Measurements from ENCODE around the gene CASZ1. TPM values are rescaled to one million over a fixed set of nuclear protein-coding genes. Genes with fewer than 3 reads are reported as not detected.

Gene CASZ1
- total and polyA plus RNA-seq, 4 experiments from 2014 or later: 0.13 to 8.8 (median 4.7) TPM

GRCh38 chr1:10767282-10767681 lies 29.2 kb downstream of the CASZ1 start:
- Histone ChIP-seq H3K4me1 (ENCODE audit: insufficient read depth, low read length) (no peaks in the 10 kb centered on the region), H3K27me3 (ENCODE audit: insufficient read depth, low read length) (no peaks in the 10 kb centered on the region), H3K36me3 (ENCODE audit: insufficient read depth, low read length) (no peaks in the 10 kb centered on the region), H3K27ac (ENCODE audit: low read depth, low read length) (no peak overlapping the region), H3K4me3 (ENCODE audit: low read length in 2 of 2) (no peak overlapping the region), H3K9me3 (ENCODE audit: control insufficient read depth in 1 of 2, low read length in 2 of 2) (no peaks in the 10 kb centered on the region)
- Mint-ChIP-seq H3K9me3 (no peaks in the 10 kb centered on the region), H3K4me3 (no peak overlapping the region), H3K27ac (peak overlapping the region in 1 of 7 donors; percentile 25), H3K36me3 (no peaks in the 10 kb centered on the region), H3K4me1 (no peaks in the 10 kb centered on the region), H3K27me3 (peaks cover 2 to 5% of the 10 kb centered on the region in 2 donors)
- intact Hi-C loops (cut with micrococcal nuclease): no loop called here
- POLR2A ChIA-PET (ENCODE audit: partially characterized antibody): no interaction called here
- CTCF ChIA-PET (ENCODE audit: partially characterized antibody): no interaction called here
- no peak for DNase-seq

- H3K4me3 ChIP-seq (ENCODE audit: low read length in 2 of 2): no peak overlapping the region
- no peaks in the 10 kb centered on the region for H3K36me3 ChIP-seq (ENCODE audit: insufficient read depth, low read length)
- Mint-ChIP-seq H3K27ac (peak overlapping the region in 1 of 7 donors; percentile 32), H3K27me3 (peaks cover 0 to 5% of the 10 kb centered on the region in 2 donors), H3K4me3 (no peak overlapping the region), H3K36me3 (no peaks in the 10 kb centered on the region), H3K4me1 (peaks cover 0 to 5% (median 1%) of the 10 kb centered on the region in 4 donors), H3K9me3 (no peaks in the 10 kb centered on the region)
- peaks cover 4% of the 10 kb centered on the region for H3K4me1 ChIP-seq (ENCODE audit: insufficient read depth, low read length)
- no peak for DNase-seq
- no peaks in the 10 kb centered on the region for H3K9me3 ChIP-seq (ENCODE audit: control insufficient read depth in 1 of 2, low read length in 2 of 2)
- intact Hi-C loops (cut with micrococcal nuclease): no loop called here
- ChIA-PET POLR2A (ENCODE audit: partially characterized antibody) (no interaction called here), CTCF (ENCODE audit: partially characterized antibody) (no interaction called here)
- no peak overlapping the region for H3K27ac ChIP-seq (ENCODE audit: low read depth, low read length)
- no peaks in the 10 kb centered on the region for H3K27me3 ChIP-seq (ENCODE audit: insufficient read depth, low read length)
Measured at GRCh38 chr1:10765734-10766478, 30.5 kb downstream of the CASZ1 start.

- Mint-ChIP-seq H3K4me3 (no peak overlapping the region), H3K27me3 (peaks cover 0 to 5% of the 10 kb centered on the region in 2 donors), H3K36me3 (no peaks in the 10 kb centered on the region), H3K9me3 (no peaks in the 10 kb centered on the region), H3K4me1 (peaks cover 1 to 8% (median 3%) of the 10 kb centered on the region in 4 donors), H3K27ac (no peak overlapping the region)
- intact Hi-C loops (cut with micrococcal nuclease): no loop called here
- Histone ChIP-seq H3K36me3 (ENCODE audit: insufficient read depth, low read length) (no peaks in the 10 kb centered on the region), H3K9me3 (ENCODE audit: control insufficient read depth in 1 of 2, low read length in 2 of 2) (no peaks in the 10 kb centered on the region), H3K4me3 (ENCODE audit: low read length in 2 of 2) (no peak overlapping the region), H3K27ac (ENCODE audit: low read depth, low read length) (no peak overlapping the region), H3K27me3 (ENCODE audit: insufficient read depth, low read length) (no peaks in the 10 kb centered on the region), H3K4me1 (ENCODE audit: insufficient read depth, low read length) (peaks cover 4% of the 10 kb centered on the region)
- no peak for DNase-seq
- POLR2A ChIA-PET (ENCODE audit: partially characterized antibody): no interaction called here
- CTCF ChIA-PET (ENCODE audit: partially characterized antibody): no interaction called here
Measured at GRCh38 chr1:10765304-10765703, 31.1 kb downstream of the CASZ1 start.

- CTCF ChIA-PET (ENCODE audit: partially characterized antibody): no interaction called here
- H3K36me3 ChIP-seq (ENCODE audit: insufficient read depth, low read length): no peaks in the 10 kb centered on the region
- Mint-ChIP-seq H3K9me3 (no peaks in the 10 kb centered on the region), H3K27me3 (peaks cover 0 to 5% of the 10 kb centered on the region in 2 donors), H3K27ac (peak overlapping the region in 1 of 7 donors; percentile 54), H3K36me3 (no peaks in the 10 kb centered on the region), H3K4me3 (peak overlapping the region in 1 of 8 donors; percentile 44), H3K4me1 (peaks cover 2 to 8% (median 6%) of the 10 kb centered on the region in 4 donors)
- POLR2A ChIA-PET (ENCODE audit: partially characterized antibody): no interaction called here
- H3K4me1 ChIP-seq (ENCODE audit: insufficient read depth, low read length): peaks cover 4% of the 10 kb centered on the region
- no peak for DNase-seq
- intact Hi-C loops (cut with micrococcal nuclease): no loop called here
- H3K27me3 ChIP-seq (ENCODE audit: insufficient read depth, low read length): no peaks in the 10 kb centered on the region
- H3K27ac ChIP-seq (ENCODE audit: low read depth, low read length): no peak overlapping the region
- H3K4me3 ChIP-seq (ENCODE audit: low read length in 2 of 2): no peak overlapping the region
- H3K9me3 ChIP-seq (ENCODE audit: control insufficient read depth in 1 of 2, low read length in 2 of 2): no peaks in the 10 kb centered on the region
Measured at GRCh38 chr1:10764296-10764798, 32.1 kb downstream of the CASZ1 start.

- peak overlapping the region in 1 of 7 donors; percentile 12 for H3K27ac Mint-ChIP-seq
- DNase-seq: no peak
- Histone ChIP-seq H3K27ac (ENCODE audit: low read depth, low read length) (no peak overlapping the region), H3K9me3 (ENCODE audit: control insufficient read depth in 1 of 2, low read length in 2 of 2) (no peaks in the 10 kb centered on the region), H3K4me1 (ENCODE audit: insufficient read depth, low read length) (peaks cover 4% of the 10 kb centered on the region), H3K36me3 (ENCODE audit: insufficient read depth, low read length) (no peaks in the 10 kb centered on the region), H3K4me3 (ENCODE audit: low read length in 2 of 2) (no peak overlapping the region), H3K27me3 (ENCODE audit: insufficient read depth, low read length) (no peaks in the 10 kb centered on the region)
- H3K36me3 Mint-ChIP-seq: no peaks in the 10 kb centered on the region
- peaks cover 2 to 8% (median 7%) of the 10 kb centered on the region in 4 donors for H3K4me1 Mint-ChIP-seq
- intact Hi-C loops (cut with micrococcal nuclease): no loop called here
- H3K4me3 Mint-ChIP-seq: no peak overlapping the region
- peaks cover 0 to 2% (median 0%) of the 10 kb centered on the region in 8 donors for H3K9me3 Mint-ChIP-seq
- H3K27me3 Mint-ChIP-seq: peaks cover 0 to 5% of the 10 kb centered on the region in 2 donors
- ChIA-PET CTCF (ENCODE audit: partially characterized antibody) (no interaction called here), POLR2A (ENCODE audit: partially characterized antibody) (no interaction called here)
Measured at GRCh38 chr1:10762875-10763274, 33.6 kb downstream of the CASZ1 start.

GRCh38 chr1:10762153-10762523 lies 34.3 kb downstream of the CASZ1 start:
- POLR2A ChIA-PET (ENCODE audit: partially characterized antibody): no interaction called here
- Histone ChIP-seq H3K27ac (ENCODE audit: low read depth, low read length) (no peak overlapping the region), H3K9me3 (ENCODE audit: control insufficient read depth in 1 of 2, low read length in 2 of 2) (no peaks in the 10 kb centered on the region), H3K4me1 (ENCODE audit: insufficient read depth, low read length) (peaks cover 4% of the 10 kb centered on the region), H3K27me3 (ENCODE audit: insufficient read depth, low read length) (no peaks in the 10 kb centered on the region), H3K36me3 (ENCODE audit: insufficient read depth, low read length) (no peaks in the 10 kb centered on the region), H3K4me3 (ENCODE audit: low read length in 2 of 2) (no peak overlapping the region)
- Mint-ChIP-seq H3K36me3 (no peaks in the 10 kb centered on the region), H3K4me3 (no peak overlapping the region), H3K9me3 (peaks cover 0 to 2% (median 0%) of the 10 kb centered on the region in 8 donors), H3K27me3 (peaks cover 0 to 5% of the 10 kb centered on the region in 2 donors), H3K27ac (no peak overlapping the region), H3K4me1 (peaks cover 4 to 10% (median 8%) of the 10 kb centered on the region in 4 donors)
- intact Hi-C loops (cut with micrococcal nuclease): no loop called here
- CTCF ChIA-PET (ENCODE audit: partially characterized antibody): no interaction called here
- DNase-seq: no peak

GRCh38 chr1:10761503-10762152 lies 34.8 kb downstream of the CASZ1 start:
- Mint-ChIP-seq H3K4me3 (peak overlapping the region in 1 of 8 donors; percentile 43), H3K9me3 (peaks cover 0 to 2% (median 0%) of the 10 kb centered on the region in 8 donors), H3K4me1 (peaks cover 6 to 14% (median 11%) of the 10 kb centered on the region in 4 donors), H3K36me3 (no peaks in the 10 kb centered on the region), H3K27me3 (peaks cover under 1 to 5% of the 10 kb centered on the region in 2 donors), H3K27ac (peak overlapping the region in 3 of 7 donors; percentile 1 to 63 (median 46))
- Histone ChIP-seq H3K27ac (ENCODE audit: low read depth, low read length) (no peak overlapping the region), H3K36me3 (ENCODE audit: insufficient read depth, low read length) (no peaks in the 10 kb centered on the region), H3K4me1 (ENCODE audit: insufficient read depth, low read length) (peaks cover 4% of the 10 kb centered on the region), H3K9me3 (ENCODE audit: control insufficient read depth in 1 of 2, low read length in 2 of 2) (no peaks in the 10 kb centered on the region), H3K27me3 (ENCODE audit: insufficient read depth, low read length) (no peaks in the 10 kb centered on the region), H3K4me3 (ENCODE audit: low read length in 2 of 2) (no peak overlapping the region)
- CTCF ChIA-PET (ENCODE audit: partially characterized antibody): no interaction called here
- DNase-seq: peak in 2 of 5 donors; percentile 4 to 11
- POLR2A ChIA-PET (ENCODE audit: partially characterized antibody): no interaction called here
- intact Hi-C loops (cut with micrococcal nuclease): no loop called here
